HG03521 (cell line): ENCODE measurements around the gene EVI5.

Experiments
- ATAC-seq: cut with Tn5 transposase; IDR thresholded peaks from one replicate; pipeline ENCODE4 v1.9.1; 2021; ENCODE audit warnings: mild to moderate bottlenecking, moderate library complexity; ENCODE audit not compliant: unreplicated experiment

The EVI5 gene

GRCh38 chr1:92486251-92487077, 298.4 kb downstream of the EVI5 start, which contains the start of gene GFI1:
GFI1 (minus strand) TSS chr1:92486925; CDS start chr1:92483487, 3,438 bp downstream.
- peak; percentile 19 for ATAC-seq

- peak; percentile 49 for ATAC-seq
These were observed 299.3 kb downstream of the EVI5 start for GRCh38 chr1:92485381-92486250.

GRCh38 chr1:92484472-92485380, 300.2 kb downstream of the EVI5 start:
- ATAC-seq, result peak; percentile 22

DNA sequence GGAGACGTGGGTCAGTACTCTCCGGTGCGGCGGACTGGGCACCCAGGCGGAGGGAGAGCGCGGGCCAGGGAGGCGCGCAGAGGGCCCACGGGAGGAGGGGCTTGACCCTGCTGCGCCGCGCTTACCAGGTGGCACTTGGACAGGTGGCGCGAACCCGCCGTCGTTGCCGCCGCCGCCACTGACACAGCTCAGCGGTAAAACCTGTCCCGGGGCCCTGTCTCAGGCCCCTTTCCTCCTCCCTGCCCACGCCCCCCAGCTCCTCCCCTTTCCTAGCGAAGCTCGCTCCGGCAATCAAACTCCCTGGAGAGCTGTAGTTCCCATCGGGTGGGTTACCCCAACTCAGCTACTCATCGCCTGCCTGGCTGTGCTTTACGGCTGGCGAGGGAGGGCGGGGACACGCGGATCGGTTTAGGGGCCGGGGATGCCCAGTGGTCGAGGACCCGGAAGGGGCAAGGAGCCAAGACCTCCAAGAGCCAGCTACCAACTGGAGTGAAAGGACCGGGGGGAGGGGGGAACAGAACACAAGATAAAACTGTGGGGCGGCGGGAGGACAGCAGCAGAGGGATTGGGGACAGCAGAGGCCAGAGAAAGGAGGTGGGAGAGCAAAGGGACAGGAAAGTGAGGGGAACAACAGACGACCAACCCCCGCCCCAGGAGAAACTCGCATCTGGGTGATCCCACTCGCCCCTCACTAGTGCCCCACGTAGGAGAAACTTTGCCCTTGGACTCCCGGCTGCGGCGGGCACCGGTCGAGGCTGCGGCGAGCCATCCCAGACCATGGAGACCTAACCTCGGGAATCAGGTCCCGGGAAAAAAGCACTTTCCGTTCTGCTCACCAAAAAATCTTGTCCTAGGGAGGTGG, 301.1 kb downstream of the EVI5 start:
- no peak for ATAC-seq

DNA sequence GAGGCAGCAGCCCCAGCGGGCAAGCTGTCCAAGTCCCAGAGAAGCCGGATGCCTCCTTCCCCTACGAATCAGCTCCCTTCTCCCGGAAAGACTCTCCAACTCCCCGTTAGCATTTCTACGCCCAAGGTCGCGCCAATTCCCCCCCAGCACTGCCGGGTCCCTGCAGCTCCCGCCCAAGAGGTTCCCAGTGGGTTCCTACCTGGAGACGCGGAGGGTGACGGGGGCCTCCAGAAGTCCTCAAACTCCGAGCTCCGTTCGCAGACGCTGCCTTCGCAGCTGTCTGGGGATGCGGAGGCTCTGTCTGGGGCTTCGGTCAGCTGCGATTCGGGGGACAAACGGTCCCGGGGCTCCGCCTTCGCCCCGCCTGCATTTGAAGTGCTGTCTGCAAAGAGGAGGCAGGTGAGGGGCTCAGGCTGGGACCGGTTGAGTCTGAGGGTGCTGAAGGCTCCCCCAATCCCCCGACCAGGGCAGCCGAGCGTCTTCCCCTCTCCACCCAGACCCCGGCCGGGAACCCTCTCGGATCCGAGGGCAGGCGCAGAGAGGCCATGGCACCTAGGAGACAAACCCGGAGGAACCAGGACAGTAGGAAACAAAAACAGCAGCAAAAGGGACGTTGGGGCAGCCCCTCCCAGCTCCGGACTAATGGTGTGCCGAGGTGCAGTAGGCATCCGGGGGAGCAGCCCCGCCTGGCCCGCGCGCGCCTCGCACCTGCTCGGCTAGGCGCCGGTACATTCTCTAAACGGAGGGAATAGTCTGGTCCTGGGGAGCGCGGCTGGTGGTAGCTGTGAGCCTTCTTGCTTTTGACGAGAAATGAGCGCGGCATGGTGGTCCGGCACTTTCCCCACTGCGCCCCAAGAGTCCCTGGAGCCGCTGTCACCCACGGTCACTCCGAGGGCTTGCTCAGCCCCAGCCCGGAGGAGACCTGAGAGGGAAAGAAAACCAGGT, 302.0 kb downstream of the EVI5 start:
- ATAC-seq, result no peak

GRCh38 chr1:92481971-92482664, 302.8 kb downstream of the EVI5 start:
- no peak for ATAC-seq

DNA sequence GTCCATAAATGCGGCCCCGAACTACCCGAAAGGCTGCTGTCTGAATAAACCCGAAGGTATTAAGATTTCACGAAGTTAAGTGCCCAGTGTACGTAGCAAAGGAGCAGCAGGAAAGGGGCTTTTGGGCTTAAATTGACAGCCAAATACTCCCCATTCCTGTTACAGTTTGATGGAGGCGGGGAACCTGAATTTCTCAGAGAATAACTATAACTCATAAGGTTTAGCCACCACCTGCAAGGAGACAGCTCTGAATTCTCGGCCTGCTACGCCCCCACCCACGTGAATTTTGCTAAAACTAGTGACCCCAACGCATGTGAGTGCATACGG, 303.3 kb downstream of the EVI5 start:
- no peak for ATAC-seq

- no peak for ATAC-seq
These were observed 303.9 kb downstream of the EVI5 start for GRCh38 chr1:92480813-92481598.

DNA sequence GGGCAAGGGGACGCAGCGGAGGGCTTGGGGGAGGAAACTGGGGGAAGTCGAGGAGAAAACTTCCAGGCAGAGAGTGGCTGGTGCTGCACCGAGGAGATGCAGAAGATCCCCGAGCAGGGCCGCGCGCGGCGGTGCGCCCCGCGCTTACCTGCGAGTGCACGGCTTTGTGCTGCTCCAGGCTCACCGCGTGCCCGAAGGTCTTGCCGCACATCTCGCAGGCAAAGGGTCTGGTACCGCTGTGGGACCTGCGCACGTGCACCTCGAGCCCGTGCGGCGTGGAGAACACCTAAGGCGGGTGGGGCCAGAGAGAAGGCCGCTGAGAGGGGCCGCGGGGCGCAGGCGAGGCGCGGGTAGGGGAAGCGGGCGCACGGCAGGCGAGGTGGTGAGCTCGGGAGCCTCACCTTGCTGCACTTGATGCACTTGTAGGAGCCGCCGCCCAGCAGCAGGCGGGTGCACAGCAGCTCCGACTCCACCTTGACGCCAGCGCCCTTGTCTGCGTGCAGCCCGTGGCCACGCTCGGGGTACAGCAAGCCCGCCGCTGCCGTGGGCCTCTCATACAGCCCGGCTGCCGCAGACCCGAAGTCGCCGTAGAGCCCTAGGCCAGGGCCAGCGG, 304.6 kb downstream of the EVI5 start:
- ATAC-seq, result no peak

DNA sequence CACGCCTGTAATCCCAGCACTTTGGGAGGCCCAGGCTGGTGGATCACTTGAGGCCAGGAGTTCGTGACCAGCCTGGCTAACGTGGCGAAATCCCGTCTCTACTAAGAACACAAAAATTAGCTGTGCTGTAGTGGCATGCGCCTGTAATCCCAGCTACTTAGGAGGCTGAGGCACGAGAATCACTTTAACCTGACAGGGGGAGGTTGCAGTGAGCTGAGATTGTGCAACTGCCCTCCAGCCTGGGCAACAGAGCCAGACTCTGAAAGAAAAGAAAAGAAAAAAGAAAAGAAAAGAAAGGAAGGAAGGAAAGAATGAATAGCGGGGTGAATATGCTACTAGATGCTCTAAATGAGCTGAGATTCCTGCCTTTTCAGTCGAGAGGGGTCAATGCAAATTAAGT, 305.3 kb downstream of the EVI5 start:
- no peak for ATAC-seq

DNA sequence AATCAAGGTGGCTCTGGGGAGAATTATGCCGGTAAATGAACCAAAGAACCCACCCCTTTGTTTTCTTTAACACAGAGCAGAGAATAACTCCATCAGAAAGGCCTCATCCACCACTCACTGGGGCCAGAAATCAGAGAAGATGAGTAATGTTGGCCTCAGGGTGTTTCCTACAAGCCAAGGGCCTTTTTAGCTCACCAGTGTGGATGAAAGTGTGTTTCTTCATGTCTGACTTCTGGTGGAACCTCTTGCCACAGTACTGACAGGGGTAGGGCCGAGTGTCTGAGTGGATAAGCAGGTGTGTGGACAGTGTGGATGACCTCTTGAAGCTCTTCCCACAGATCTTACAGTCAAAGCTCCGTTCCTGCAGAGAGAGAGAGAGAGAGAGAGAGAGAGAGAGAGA, 306.5 kb downstream of the EVI5 start:
- ATAC-seq, result no peak

DNA sequence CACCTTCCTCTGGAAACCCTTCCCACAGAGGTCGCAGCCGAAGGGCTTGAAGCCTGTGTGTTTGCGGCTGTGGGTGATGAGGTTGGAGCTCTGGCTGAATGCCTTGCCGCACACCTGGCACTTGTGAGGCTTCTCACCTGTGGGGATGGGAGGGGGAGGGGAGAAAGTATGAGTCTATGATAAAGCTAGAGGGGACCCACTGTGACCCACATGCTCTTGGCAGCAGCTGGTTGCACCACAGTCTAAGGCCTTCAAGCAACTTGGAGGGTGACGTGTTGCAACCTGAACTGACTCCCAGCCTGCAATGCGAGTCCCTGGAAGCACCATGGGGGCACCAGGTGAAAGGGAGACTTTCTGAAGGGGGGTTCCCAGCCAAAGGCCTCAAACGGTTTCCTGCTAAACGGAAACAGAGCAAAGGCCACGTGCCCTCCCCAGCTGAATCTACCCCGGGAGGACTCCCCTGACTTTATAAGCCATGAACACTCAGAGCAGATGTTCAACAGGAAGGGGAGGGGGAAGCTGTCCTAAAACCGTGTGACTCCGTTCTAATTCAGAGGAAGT, 308.8 kb downstream of the EVI5 start:
- no peak for ATAC-seq

DNA sequence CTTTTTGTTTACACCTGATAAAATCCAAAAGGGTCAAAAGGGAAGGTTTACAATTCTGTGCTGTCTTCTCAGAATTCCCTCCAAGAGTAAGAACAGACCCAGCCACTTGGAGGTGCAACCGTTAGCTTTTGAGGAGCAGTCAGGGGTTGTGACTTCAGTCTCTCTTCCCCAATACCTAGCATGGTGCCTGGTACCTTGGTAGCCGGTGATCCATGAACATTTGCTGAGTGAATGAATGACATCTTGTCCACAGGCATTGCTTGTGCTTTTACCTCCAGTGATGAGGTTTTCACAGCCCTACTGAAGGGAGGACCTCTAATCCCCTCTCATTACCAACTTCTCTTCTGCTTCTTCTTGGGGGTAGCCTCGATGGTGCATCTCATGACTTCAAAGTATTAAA, 309.9 kb downstream of the EVI5 start:
- ATAC-seq, result no peak

- ATAC-seq, result peak; percentile 52
These were observed 311.0 kb downstream of the EVI5 start for GRCh38 chr1:92473781-92474495.

DNA sequence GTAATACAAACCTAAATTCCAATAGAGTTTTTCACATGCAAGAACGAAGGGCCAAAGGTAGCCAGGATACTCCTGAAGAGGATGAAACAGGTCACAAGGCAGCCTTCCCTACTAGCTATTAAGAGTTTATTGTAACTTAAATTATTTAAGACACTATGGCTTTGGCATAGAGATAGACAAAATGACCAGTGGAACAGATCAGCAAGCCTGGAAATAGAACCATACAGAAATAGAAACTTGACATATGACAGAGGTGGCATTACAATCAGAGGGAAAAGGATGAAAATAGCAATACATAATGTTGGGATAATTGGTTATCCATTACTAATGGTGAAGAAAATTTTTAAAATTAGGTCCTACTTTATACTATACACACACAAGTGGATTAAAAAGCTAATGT, 314.7 kb downstream of the EVI5 start:
- no peak for ATAC-seq

DNA sequence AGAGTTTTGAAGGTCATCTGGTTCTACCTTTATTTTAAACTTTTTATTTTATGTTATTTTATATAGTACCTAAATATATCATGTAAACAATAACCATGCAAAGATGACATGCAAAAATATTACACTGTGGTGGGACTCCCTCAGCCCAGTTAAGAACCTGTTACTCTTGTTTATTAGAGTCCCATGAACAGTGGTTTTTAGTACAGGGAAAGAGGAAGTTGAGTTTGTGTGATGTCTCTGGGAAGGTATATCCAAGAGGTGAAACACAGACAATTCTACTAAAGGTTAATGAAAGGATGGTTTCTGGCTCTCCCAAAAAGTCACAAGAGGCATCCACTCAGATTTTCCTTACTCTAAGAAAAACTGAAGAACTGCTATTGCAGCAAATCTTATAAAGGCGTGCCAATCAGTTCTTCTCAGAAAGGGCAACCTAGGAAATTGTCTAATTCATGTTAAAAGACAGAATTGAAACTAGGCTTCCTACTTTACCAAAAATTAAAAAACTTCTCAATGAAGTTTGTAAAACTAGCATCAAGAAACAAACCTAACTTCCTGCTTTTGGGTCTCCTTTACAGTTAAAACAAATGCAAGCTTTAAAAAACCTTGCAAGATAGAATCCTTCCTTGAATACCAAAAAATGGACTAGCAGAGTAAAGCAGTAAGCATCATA, 318.1 kb downstream of the EVI5 start:
- no peak for ATAC-seq
